ENCODE results near the gene LHFPL3. TPM values are rescaled to one million over a fixed set of nuclear protein-coding genes. Genes with fewer than 3 reads are reported as not detected.

LHFPL3 gene
- total RNA-seq, 4 donors from 2014 or later = not detected

- Histone ChIP-seq H3K36me3 (no peaks in the 10 kb centered on the region), H3K27ac (replicated peaks in 1 of 4) (peak overlapping the region; percentile 33 to 64 (median 50)), H3K27me3 (no peaks in the 10 kb centered on the region), H3K4me3 (no peak overlapping the region), H3K4me1 (peaks cover 7 to 48% (median 26%) of the 10 kb centered on the region in 4 donors), H3K9me3 (no peaks in the 10 kb centered on the region)
- DNase-seq (ENCODE audit: extremely low spot score) = no peak
- intact Hi-C loops (cut with DNase I) = no loop called here
- TF ChIP-seq EP300 (IDR thresholded peaks at IDR 0.05) (no peak), POLR2A (IDR thresholded peaks at IDR 0.05; ENCODE audit: low read depth) (no peak), POLR2AphosphoS5 (IDR thresholded peaks at IDR 0.05) (no peak), CTCF (IDR thresholded peaks at IDR 0.05) (no peak)
- WGBS = 45% methylated on average over 2 of the region's 2 CpGs
Measured at GRCh38 chr7:104950754-104951153, 622.4 kb downstream of the LHFPL3 start.

- no peak overlapping the region for H3K4me3 ChIP-seq
- peaks cover 0 to 48% (median 23%) of the 10 kb centered on the region in 4 donors for H3K4me1 ChIP-seq
- peak overlapping the region; percentile 33 to 64 (median 50) for H3K27ac ChIP-seq (replicated peaks in 1 of 4)
- no peaks in the 10 kb centered on the region for H3K27me3 ChIP-seq
- TF ChIP-seq EP300 (IDR thresholded peaks at IDR 0.05) (no peak), POLR2AphosphoS5 (IDR thresholded peaks at IDR 0.05) (peak in 1 of 2 donors; percentile 16)
- intact Hi-C loops (cut with DNase I) = no loop called here
- 84% methylated on average over 7 of the region's 7 CpGs for WGBS
- no peak for DNase-seq (ENCODE audit: extremely low spot score)
- no peaks in the 10 kb centered on the region for H3K9me3 ChIP-seq
- H3K36me3 ChIP-seq = no peaks in the 10 kb centered on the region
Measured at GRCh38 chr7:104951546-104951945, 623.1 kb downstream of the LHFPL3 start.

- intact Hi-C loops (cut with DNase I) = no loop called here
- peak overlapping the region in 3 of 4 donors; percentile 17 to 79 (median 28) for H3K27ac ChIP-seq (replicated peaks in 1 of 4)
- TF ChIP-seq POLR2AphosphoS5 (IDR thresholded peaks at IDR 0.05) (no peak), CTCF (IDR thresholded peaks at IDR 0.05) (no peak), EP300 (IDR thresholded peaks at IDR 0.05) (no peak)
- H3K4me3 ChIP-seq = no peak overlapping the region
- no peak for DNase-seq (ENCODE audit: extremely low spot score)
- H3K9me3 ChIP-seq = no peaks in the 10 kb centered on the region
- no peaks in the 10 kb centered on the region for H3K27me3 ChIP-seq
- H3K36me3 ChIP-seq = no peaks in the 10 kb centered on the region
- H3K4me1 ChIP-seq = peaks cover 4 to 74% (median 47%) of the 10 kb centered on the region in 4 donors
- WGBS = 69% methylated on average over 2 of the region's 2 CpGs
Measured at GRCh38 chr7:104955276-104955675, 626.9 kb downstream of the LHFPL3 start.

Small RNAs within 50 kb of the gene (small RNA-seq; reads per million reads assigned to genes)
- 0 reads per million in 3 donors for gene RN7SL8P

Other genes with a start within 250 kb of the LHFPL3 start
- 10 to 100 TPM; 11.8 to 36.6 (median 12.7) TPM for gene ORC5, start 120.6 kb upstream of the LHFPL3 start, total RNA-seq

Data from esophagus muscularis mucosa (tissue), 4 donors.